Mesenchymal stem cell (in vitro differentiated cells and primary cell): ENCODE data around the gene MDM2.
"Not testable (repeated sequence)": the region's sequence is repeated elsewhere in the genome, so short reads cannot be mapped to it uniquely, and the experiment has no call there.

Experiments
- DNase-seq: peaks from one replicate; pipeline ENCODE4 v3.0.0-alpha.2; 2013
- H2AFZ ChIP-seq: one replicate; pipeline ENCODE4 v1.6.1; 2013; ENCODE audit warnings: low read depth, mild to moderate bottlenecking, control low read depth, inconsistent platforms, low read length, moderate library complexity
- H2AK5ac ChIP-seq: 2 replicates; pipeline ENCODE4 v1.6.1; 2013; ENCODE audit warnings: low read length, moderate library complexity, mild to moderate bottlenecking, inconsistent platforms; ENCODE audit not compliant: severe bottlenecking
- H2BK120ac ChIP-seq: one replicate; pipeline ENCODE4 v1.6.1; 2013; ENCODE audit warnings: low read depth, mild to moderate bottlenecking, inconsistent platforms, low read length, moderate library complexity
- H2BK12ac ChIP-seq, 2 experiments: one replicate each; pipeline ENCODE4 v1.6.1; 2013; ENCODE audit warnings: inconsistent platforms in 2 of 2, low read length in 2 of 2, mild to moderate bottlenecking in 2 of 2, moderate library complexity in 2 of 2, control low read depth in 1 of 2
- H2BK15ac ChIP-seq: one replicate; pipeline ENCODE4 v1.6.1; 2013; ENCODE audit warnings: mild to moderate bottlenecking, low read depth, inconsistent platforms; ENCODE audit not compliant: poor library complexity, severe bottlenecking
- H2BK5ac ChIP-seq: 2 replicates; pipeline ENCODE4 v1.6.1; 2013; ENCODE audit warnings: low read depth, mild to moderate bottlenecking, low read length, control low read depth, inconsistent platforms; ENCODE audit not compliant: poor library complexity, severe bottlenecking
- H3K14ac ChIP-seq, 2 experiments: one replicate each; pipeline ENCODE4 v1.6.1; 2013; ENCODE audit warnings: inconsistent platforms in 2 of 2, low read length in 2 of 2, control low read depth in 1 of 2, mild to moderate bottlenecking in 1 of 2, moderate library complexity in 1 of 2
- H3K18ac ChIP-seq, 2 experiments: one replicate each; pipeline ENCODE4 v1.6.1; 2013; ENCODE audit warnings: inconsistent platforms in 2 of 2, low read length in 2 of 2, control low read depth in 1 of 2, low read depth in 1 of 2, mild to moderate bottlenecking in 1 of 2
- H3K23ac ChIP-seq, 2 experiments: one replicate each; pipeline ENCODE4 v1.6.1; 2013; ENCODE audit warnings: inconsistent platforms in 2 of 2, low read length in 2 of 2, mild to moderate bottlenecking in 2 of 2, moderate library complexity in 2 of 2, control low read depth in 1 of 2
- H3K27ac ChIP-seq: 2 replicates; pipeline ENCODE4 v1.5.1; 2013; ENCODE audit warnings: mild to moderate bottlenecking, moderate library complexity, low read length, control low read depth, inconsistent platforms; ENCODE audit not compliant: poor library complexity, severe bottlenecking
- H3K27me3 ChIP-seq, 2 experiments: 2 replicates each; pipeline versions ENCODE4 v1.6.1 to v1.7.0; 2013; ENCODE audit warnings: low read length in 2 of 2, mild to moderate bottlenecking in 2 of 2, moderate library complexity in 2 of 2, control low read depth in 1 of 2, inconsistent platforms in 1 of 2; ENCODE audit not compliant: control insufficient read depth in 1 of 2, insufficient read depth in 1 of 2
- H3K36me3 ChIP-seq, 2 experiments: 2 replicates each; pipeline versions ENCODE4 v1.6.1 to v1.7.0; 2013; ENCODE audit warnings: low read length in 2 of 2, control low read depth in 1 of 2, inconsistent platforms in 1 of 2, low read depth in 1 of 2, mild to moderate bottlenecking in 1 of 2; ENCODE audit not compliant: insufficient read depth in 2 of 2, control insufficient read depth in 1 of 2
- H3K4ac ChIP-seq, 2 experiments: one replicate each; pipeline ENCODE4 v1.6.1; 2013; ENCODE audit warnings: inconsistent platforms in 2 of 2, low read length in 2 of 2, mild to moderate bottlenecking in 2 of 2, moderate library complexity in 2 of 2, control low read depth in 1 of 2, low read depth in 1 of 2
- H3K4me1 ChIP-seq: 2 replicates; pipeline ENCODE4 v1.6.1; 2013; ENCODE audit warnings: low read depth, low read length, control low read depth; ENCODE audit not compliant: control insufficient read depth, insufficient read depth
- H3K4me2 ChIP-seq: 2 replicates; pipeline ENCODE4 v1.6.1; 2013; ENCODE audit warnings: low read length, mild to moderate bottlenecking, inconsistent platforms; ENCODE audit not compliant: poor library complexity, severe bottlenecking
- H3K4me3 ChIP-seq, 2 experiments: 2 replicates each; pipeline versions ENCODE4 v1.5.1 to v1.7.0; 2013; ENCODE audit warnings: low read length in 2 of 2, mild to moderate bottlenecking in 2 of 2, control low read depth in 1 of 2, low read depth in 1 of 2; ENCODE audit not compliant: insufficient read depth in 1 of 2
- H3K79me1 ChIP-seq: replicated peaks from 2 replicates; pipeline ENCODE4 v1.6.1; 2013; ENCODE audit warnings: mild to moderate bottlenecking, control low read depth, low read length, inconsistent platforms; ENCODE audit not compliant: poor library complexity, severe bottlenecking
- H3K9ac ChIP-seq: 2 replicates; pipeline ENCODE4 v1.7.0; 2013; ENCODE audit warnings: mild to moderate bottlenecking, low read length, moderate library complexity
- H3K9me3 ChIP-seq: 2 replicates; pipeline ENCODE4 v1.7.0; 2013; ENCODE audit warnings: mild to moderate bottlenecking, low read length; ENCODE audit not compliant: control insufficient read depth
- H4K8ac ChIP-seq: one replicate; pipeline ENCODE4 v1.6.1; 2013; ENCODE audit warnings: inconsistent platforms, mild to moderate bottlenecking, low read length, moderate library complexity
- H4K91ac ChIP-seq: one replicate; pipeline ENCODE4 v1.6.1; 2013; ENCODE audit warnings: mild to moderate bottlenecking, low read length, inconsistent platforms
- WGBS: methylation state at CpG from one replicate; pipeline ENCODE4 v1.1.7; 2013; ENCODE audit warnings: mixed read lengths; 5-methylcytosine and 5-hydroxymethylcytosine counted together

MDM2 gene

GRCh38 chr12:68802372-68802745 is 5.6 kb upstream of the MDM2 start:
- H3K9me3 ChIP-seq, H3K4ac ChIP-seq, H3K27me3 ChIP-seq, H4K8ac ChIP-seq, H3K14ac ChIP-seq, DNase-seq, H2BK5ac ChIP-seq, H3K18ac ChIP-seq, H3K79me1 ChIP-seq, H2BK12ac ChIP-seq, H2AFZ ChIP-seq, H4K91ac ChIP-seq, H2BK120ac ChIP-seq, H3K23ac ChIP-seq, H3K4me3 ChIP-seq, H3K4me2 ChIP-seq, H3K36me3 ChIP-seq, H2AK5ac ChIP-seq, H3K4me1 ChIP-seq, H3K27ac ChIP-seq, H2BK15ac ChIP-seq, H3K9ac ChIP-seq: not testable (repeated sequence)
- 90% methylated on average over 2 of the region's 2 CpGs for WGBS

GRCh38 chr12:68802911-68803651 is 4.9 kb upstream of the MDM2 start:
- not testable (repeated sequence) for H2BK12ac ChIP-seq, H3K4me2 ChIP-seq, H3K4me1 ChIP-seq, H3K18ac ChIP-seq, H3K4ac ChIP-seq, H3K4me3 ChIP-seq, H3K27ac ChIP-seq, H4K91ac ChIP-seq, H3K36me3 ChIP-seq, H2BK5ac ChIP-seq, H2AK5ac ChIP-seq, H2BK15ac ChIP-seq, DNase-seq, H3K14ac ChIP-seq, H3K79me1 ChIP-seq, H2AFZ ChIP-seq, H3K23ac ChIP-seq, H3K27me3 ChIP-seq, H3K9me3 ChIP-seq, H2BK120ac ChIP-seq, H4K8ac ChIP-seq, H3K9ac ChIP-seq
- 97% methylated on average over 15 of the region's 19 CpGs for WGBS

DNA sequence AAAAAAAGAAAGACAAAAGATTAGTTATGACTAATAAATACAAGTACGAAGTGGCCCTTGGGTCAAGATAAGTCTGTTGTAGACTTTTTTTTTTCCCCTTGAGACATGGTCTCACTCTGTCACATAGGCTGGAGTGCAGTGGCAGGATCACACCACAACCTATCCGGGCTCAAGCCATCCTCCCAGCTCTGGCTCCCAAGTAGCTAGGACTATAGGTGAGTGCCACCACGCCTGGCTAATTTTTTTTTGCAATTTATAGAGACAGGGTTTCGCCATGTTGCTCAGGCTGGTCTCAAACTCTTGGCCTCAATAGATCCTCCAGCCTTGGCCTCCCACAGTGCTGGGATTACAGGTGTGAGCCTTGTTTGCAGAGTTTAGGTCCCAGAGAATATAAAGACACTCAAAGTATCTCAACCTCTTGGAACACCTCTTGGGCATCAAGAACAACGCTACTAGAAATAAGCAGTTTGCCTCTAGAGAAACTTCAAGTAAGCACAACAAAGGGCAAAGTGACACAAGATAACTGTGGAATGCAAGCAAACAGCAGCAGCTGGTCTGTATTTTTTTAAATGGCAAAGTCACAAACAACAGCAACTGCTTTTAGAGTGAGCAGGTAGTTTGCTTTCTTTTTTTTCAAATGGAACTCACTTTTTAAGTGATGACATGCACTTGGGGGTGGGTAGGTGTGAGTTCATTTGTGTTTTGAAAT is 3.9 kb upstream of the MDM2 start:
- Histone ChIP-seq H3K23ac (no peak overlapping the region), H3K14ac (no peak overlapping the region), H3K4ac (no peak overlapping the region), H2BK5ac (no peak overlapping the region), H3K4me3 (no peak overlapping the region), H2BK120ac (no peak overlapping the region), H3K79me1 (no peaks in the 10 kb centered on the region), H3K27ac (no peak overlapping the region), H3K4me2 (no peak overlapping the region), H2AK5ac (no peak overlapping the region), H3K9ac (no peak overlapping the region), H3K4me1 (peaks cover 4% of the 10 kb centered on the region), H3K36me3 (peaks cover 0 to 2% of the 10 kb centered on the region in 2 experiments), H2BK15ac (no peak overlapping the region), H3K27me3 (no peaks in the 10 kb centered on the region), H4K91ac (no peak overlapping the region), H2AFZ (no peak overlapping the region), H2BK12ac (no peak overlapping the region), H4K8ac (no peak overlapping the region), H3K9me3 (no peaks in the 10 kb centered on the region), H3K18ac (no peak overlapping the region)
- WGBS: 90% methylated on average over 5 of the region's 5 CpGs
- DNase-seq: no peak

DNA sequence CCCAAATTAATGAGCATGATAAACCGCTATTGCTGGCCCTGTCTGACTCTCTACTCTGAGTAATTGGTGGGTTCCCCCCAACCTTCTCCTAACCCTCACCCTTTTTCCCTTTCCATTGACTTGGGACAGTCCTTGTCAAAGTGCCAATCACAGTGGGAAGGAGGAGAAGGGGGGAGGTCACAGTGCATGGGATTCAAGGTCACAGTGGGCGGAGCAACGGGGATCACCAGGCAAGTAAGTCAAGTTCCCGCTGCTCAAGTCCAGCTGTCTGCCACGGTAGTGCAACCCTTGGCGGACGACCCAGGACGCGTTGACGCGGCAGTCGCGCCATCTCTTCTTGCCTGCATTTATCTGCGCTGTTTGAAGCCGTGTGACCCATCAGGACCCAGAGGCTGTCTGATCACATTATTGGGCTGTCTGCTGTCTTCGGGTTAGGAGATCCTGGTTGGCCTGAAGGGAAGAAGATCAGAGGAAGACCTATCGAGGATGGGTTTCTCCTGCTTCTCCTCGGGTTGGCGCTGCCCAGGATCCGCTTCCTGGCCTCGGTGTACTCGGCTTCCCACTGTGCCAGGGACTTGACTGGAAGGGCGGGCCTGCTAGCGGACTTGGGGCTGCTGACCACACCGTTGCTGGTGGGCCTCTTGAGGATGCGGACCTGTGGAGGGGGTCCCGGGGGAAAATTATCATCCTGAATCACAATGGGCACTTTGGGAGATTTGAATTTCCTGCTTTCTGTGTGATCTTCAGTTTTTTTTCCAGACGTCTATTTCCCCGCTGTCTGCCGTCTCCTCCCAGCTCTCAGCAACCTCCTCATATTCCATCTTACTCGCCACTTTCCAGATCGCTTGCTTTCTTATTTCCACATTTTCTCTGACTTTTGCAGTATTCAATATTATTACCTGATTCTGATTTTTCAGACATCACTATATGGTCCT is 3.1 kb upstream of the MDM2 start:
- peaks cover 1 to 10% of the 10 kb centered on the region in 2 experiments for H3K36me3 ChIP-seq
- no peak overlapping the region for H3K23ac ChIP-seq
- H4K91ac ChIP-seq: peak overlapping the region; percentile 34
- no peaks in the 10 kb centered on the region for H3K27me3 ChIP-seq
- H3K9ac ChIP-seq: no peak overlapping the region
- no peak overlapping the region for H2AK5ac ChIP-seq
- no peak overlapping the region for H3K4me2 ChIP-seq
- no peak overlapping the region for H2AFZ ChIP-seq
- peak overlapping the region; percentile 44 for H2BK15ac ChIP-seq
- H3K79me1 ChIP-seq: no peaks in the 10 kb centered on the region
- H3K18ac ChIP-seq: no peak overlapping the region
- H3K4me1 ChIP-seq: peaks cover 4% of the 10 kb centered on the region
- no peak overlapping the region for H4K8ac ChIP-seq
- no peak overlapping the region for H2BK120ac ChIP-seq
- WGBS: 90% methylated on average over 31 of the region's 32 CpGs
- no peak overlapping the region for H3K27ac ChIP-seq
- no peak for DNase-seq
- H3K4ac ChIP-seq: no peak overlapping the region
- no peak overlapping the region for H2BK12ac ChIP-seq
- no peak overlapping the region for H2BK5ac ChIP-seq
- H3K14ac ChIP-seq: no peak overlapping the region
- H3K4me3 ChIP-seq: no peak overlapping the region
- H3K9me3 ChIP-seq: peaks cover 4% of the 10 kb centered on the region
